Posterior cingulate gyrus (tissue), 11 donors: Measurements from ENCODE around the gene TTC8.

Source experiments
- DNase-seq, 10 donors: peaks; one replicate each; pipeline versions ENCODE4 v3.0.0 to v3.0.0-alpha.2; 2020 to 2021; ENCODE audit warnings: mixed read lengths in 3 of 10
- intact Hi-C: fragments of 100-400 bp; cut with DNase I; formaldehyde crosslinking; loops from one replicate; pipeline ENCODE4 v1.15.1; 2023

TTC8 gene

DNA sequence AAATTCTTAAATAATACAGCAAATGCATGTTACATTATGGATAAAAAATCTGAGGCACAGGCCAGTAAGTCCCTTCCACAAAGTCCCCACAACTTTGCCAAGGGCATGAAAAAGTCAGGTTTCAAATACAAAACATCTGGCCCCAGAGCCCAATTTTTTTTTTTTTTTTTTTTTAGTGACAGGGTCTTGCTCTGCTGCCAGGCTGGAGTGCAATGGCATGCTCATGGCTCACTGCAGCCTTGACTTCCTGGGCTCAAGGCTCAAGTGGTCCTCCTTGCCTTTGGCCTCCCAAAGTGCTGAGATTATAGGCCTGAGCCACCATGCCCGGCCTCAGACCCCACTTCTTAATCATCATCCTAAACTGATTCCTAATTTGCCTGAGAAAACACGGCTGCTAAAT lies 3.1 kb upstream of the TTC8 start:
- intact Hi-C loops = loop anchor here (1.0 kb wide), 1 partner anchor 22 kb away; no protein-coding TSS in a partner anchor

DNA sequence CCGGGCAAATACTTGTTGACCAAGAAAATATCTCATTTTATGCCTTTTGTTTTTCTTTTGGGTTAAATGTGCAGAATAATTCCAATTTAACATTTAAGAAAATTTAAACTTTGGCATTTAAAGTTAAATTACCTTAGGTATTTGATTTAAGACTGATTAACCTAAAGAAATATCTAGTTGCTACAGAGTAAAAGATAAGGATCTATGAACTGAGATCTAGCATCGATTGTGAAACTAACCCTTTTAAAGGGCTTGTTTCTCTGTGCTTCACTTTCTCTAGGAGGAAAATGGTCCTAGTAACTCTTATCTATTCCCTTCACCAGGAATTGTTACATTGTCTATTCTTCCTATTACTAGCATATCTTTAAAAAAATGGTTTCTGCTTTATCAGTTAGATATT lies 2.6 kb upstream of the TTC8 start:
- intact Hi-C loops = loop anchor here (1.0 kb wide), 1 partner anchor 23 kb away; no protein-coding TSS in a partner anchor
- no peak for DNase-seq

More for the DNA sequence above, 3.1 kb upstream of the TTC8 start:
- no peak for DNase-seq

DNA sequence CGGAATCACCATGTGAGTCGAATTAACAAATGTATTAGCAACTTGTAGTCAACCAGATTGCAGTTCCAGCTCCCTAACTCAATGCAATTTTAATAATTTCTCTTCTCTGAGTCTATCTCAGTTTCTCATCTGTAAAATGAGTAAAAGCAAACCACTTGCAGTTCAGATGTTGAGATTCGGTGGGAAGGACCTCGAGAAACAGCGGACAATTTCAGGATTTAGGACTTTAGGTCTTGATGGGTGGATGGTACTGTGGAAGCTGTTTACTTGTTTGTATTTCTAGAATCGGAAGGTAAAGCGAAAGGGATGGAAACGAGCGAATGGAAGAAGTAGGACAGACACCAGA lies 510 bp upstream of the TTC8 start:
- intact Hi-C loops = loop anchor here (2.0 kb wide), 1 partner anchor 31 kb away; the partner anchor contains the start of gene EML5
- DNase-seq = no peak

DNA sequence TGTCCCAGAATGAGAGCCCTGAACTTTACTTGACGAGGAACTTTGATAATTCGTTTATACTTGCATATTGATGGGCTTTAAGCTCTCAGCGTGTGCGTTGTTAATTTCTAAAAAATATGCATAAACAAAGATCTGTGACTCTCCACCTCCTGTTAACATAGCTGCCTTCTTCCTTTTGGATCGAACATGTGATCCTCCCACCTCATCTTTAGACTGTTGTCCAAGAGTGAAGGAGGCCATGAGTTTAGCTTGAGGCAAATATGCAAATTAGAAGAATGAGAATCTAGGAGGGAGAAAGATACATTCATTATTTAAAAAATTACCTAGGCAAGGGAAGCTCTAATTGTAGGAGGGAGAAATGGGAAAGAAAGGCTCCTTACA lies 617 bp downstream of the TTC8 start:
- no peak for DNase-seq
- intact Hi-C loops = loop anchor here (2.0 kb wide), 1 partner anchor 32 kb away; the partner anchor contains the start of gene EML5

DNA sequence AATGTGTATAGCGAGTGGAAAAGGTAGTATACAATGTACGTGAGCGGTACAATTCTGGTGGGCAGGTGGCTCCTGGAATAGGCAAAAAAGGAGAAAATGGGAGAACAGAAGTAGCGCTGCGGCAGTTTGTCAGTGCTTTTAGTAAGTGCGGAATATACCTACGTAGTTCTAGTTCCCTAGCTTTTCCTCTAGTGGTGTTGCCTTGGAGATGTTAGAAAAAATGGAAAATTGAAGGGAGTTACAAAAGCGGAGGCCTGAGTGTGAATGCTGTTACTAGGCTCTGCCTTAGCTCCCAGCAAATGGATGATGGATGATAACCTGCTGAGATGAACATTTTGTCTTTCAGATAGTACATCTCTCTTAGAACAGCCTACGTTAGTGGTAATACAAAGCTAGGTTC lies 1.1 kb downstream of the TTC8 start:
- intact Hi-C loops = loop anchor here (2.0 kb wide), 1 partner anchor 33 kb away; the partner anchor contains the start of gene EML5
- no peak for DNase-seq

DNA sequence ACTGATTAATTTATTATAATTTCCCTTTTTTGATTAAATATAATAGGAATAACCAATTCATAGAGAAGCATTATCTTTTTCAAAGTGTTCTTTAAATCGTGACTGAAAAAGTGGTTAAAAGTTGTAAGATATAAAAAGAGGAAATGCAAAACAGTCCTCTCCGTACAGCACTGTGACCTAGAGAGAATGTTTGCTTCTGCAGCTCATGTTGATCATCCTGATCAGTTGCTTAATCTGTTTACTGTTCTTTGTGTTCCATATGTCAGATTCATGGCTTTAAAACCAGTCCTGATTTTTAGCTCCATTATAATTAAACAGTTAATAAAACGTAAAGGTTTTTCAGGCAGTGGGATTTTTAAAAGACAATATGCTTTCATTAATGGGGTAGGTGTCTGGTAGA lies 4.7 kb downstream of the TTC8 start:
- DNase-seq = no peak

DNA sequence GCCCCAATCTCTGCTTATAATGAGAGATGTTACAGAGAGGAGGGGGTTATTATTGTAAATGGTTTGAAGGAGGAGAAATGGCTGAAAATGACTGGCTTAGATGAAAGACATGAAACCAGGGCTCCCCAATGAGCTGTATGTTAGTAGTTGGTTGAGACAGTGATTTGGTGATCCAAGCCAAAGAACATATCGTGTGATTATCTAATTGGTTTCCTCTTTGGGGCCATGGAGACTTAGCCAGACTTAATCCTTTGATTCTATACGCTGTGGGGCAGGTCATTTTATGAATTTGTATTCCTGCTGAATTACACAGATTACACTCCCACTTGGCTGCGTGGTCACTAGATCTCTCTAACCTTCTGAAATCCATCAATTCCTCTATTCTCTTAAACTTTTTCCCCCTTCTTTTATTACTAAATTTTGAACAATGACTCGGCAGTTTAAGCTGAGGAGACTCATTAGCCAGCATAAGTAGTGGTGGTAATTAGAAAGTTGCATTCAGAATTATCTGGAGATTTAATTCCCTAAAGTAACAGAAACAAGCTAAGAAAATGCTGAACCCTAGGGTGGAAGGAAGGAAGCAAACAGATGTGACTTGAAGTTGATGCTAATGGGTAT lies 5.3 kb downstream of the TTC8 start:
- intact Hi-C loops = no loop called here
- no peak for DNase-seq

More for the DNA sequence above, 4.7 kb downstream of the TTC8 start:
- intact Hi-C loops = no loop called here

DNA sequence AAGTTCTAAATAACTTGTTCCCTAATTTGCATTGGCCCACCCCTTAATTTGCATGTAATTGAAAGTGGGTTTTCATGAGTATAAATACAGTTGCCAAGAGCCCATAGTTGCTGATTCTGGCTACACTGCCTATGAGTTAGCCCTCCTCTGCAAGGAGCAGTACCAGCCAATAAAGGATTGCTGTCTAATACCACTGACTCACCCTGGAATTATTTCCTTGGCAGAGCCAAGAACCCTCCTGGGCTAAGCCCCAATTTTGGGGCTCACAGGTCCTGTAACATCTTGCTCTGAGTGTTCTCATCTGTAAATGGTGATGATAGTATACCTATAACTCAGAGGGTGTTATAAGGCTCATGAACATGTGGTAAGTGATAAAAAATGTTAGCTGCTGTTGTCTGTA lies 6.8 kb downstream of the TTC8 start:
- DNase-seq = no peak
- intact Hi-C loops = no loop called here

DNA sequence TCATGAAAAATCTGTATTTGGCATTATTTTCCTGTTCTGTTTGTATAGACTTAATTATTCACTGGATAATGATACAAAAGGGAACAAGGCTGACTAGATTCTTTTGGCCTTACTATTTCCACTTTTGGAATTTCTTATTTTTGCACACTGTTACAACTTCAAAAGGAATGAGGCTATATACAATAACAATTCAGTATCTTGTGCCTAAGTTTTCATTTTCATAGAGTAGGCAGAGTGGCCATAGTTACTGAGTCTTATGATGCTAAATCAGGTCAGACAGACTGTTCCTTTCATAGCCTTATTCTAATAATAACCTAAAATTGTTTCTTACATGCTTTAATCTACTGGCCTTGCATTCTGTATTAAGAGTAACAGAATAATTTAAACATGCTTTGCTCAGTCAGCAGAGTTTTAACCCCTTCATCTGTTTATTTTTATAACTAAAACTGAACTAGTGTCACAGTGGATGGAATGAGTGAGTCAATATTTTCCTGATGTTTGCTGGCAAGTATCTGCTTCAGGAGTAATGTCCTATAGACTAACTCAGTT lies 10.5 kb downstream of the TTC8 start:
- DNase-seq = no peak
- intact Hi-C loops = no loop called here

DNA sequence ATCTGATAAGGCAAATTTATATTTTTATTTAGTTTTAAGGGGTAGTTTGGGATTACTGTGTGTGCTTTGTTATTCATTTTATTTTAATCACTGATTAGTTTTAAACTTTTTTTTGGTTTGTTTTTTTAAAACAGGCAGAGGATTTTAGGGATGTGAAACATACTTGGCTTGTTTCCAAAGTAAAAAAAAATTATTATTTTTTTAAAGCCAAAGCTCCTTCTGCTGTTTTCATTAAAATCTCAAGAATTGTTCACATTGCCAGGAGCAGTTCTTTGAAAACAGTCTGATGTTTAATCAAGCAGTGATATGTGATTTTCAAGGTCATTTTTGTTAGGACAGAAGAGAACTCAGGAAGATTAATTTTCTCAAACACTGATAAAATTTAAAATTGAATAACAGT lies 11.2 kb downstream of the TTC8 start:
- DNase-seq = no peak
- intact Hi-C loops = no loop called here

DNA sequence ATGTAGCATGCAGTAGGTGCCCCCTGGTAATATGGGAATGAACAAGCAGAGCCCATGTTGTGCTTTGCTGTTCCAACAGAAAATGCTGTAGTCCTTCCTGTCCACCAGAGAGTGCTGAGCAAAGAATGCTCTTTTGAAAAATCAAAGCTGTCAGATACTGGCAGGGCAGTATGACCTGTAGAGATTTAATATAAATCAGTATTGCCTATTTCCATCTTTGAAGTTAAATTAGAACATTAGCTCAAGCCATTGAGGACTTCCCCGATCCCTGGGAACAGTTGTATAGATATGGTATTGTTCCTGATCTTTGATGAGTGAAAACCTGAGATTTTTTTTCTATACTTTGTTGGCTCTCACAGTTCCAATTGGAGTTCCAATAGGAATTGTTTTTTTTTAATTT lies 13.0 kb downstream of the TTC8 start:
- DNase-seq = no peak

DNA sequence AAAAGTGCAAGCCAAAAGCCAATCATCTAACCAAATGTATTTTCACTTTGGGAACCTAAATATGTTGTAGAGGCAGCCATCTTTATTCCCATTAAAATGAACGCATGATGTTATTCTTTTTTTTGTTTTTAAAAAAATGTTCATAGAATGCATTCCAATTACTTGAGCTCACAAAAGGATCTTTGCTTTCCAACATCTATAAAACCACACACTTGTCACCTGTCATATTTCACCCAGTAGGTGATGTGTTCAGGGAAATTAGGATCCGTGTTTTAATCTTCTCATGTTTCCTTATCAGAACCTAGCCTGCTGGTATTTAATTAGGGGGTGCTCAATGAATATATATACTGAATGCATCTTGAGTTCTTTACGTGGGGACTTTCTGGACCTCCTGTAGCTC lies 13.6 kb downstream of the TTC8 start:
- intact Hi-C loops = no loop called here
- DNase-seq = no peak

More for the DNA sequence above, 13.0 kb downstream of the TTC8 start:
- intact Hi-C loops = no loop called here

DNA sequence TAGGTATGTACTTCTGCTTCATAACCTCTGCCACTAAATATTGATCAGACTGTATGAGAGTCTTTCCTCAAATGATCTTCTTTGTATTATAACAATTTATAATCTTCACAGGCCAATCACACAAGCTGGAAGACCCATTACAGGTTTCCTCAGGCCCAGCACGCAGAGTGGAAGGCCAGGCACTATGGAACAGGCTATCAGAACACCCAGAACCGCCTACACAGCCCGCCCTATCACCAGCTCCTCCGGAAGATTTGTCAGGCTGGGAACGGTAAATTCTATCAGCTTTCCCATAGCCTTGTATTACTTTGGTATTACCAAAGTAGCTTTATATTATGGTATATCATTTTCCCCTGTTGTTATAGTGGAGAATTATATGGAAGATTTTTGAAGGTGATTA lies 16.5 kb downstream of the TTC8 start:
- intact Hi-C loops = no loop called here

DNA sequence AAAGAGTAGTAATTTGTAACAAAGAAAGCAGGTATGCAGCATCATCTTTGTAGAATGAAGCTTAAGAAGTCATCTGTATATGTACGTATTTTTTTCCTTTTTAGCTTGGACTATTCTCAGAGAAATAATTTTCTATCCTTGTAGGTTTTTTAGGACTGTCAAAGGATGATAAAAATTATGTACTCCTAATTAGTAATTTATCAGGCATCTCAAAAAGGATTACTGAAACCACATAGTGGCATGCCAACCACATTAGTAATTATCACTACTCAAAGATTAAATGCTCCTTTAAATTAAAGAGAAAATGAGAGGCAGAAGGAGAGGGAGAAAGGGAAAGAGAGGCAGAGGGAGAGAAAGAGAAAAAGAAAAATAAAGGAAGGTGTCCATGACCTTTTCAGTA lies 17.3 kb downstream of the TTC8 start:
- intact Hi-C loops = no loop called here
- no peak for DNase-seq

More for the DNA sequence above, 16.5 kb downstream of the TTC8 start:
- no peak for DNase-seq

DNA sequence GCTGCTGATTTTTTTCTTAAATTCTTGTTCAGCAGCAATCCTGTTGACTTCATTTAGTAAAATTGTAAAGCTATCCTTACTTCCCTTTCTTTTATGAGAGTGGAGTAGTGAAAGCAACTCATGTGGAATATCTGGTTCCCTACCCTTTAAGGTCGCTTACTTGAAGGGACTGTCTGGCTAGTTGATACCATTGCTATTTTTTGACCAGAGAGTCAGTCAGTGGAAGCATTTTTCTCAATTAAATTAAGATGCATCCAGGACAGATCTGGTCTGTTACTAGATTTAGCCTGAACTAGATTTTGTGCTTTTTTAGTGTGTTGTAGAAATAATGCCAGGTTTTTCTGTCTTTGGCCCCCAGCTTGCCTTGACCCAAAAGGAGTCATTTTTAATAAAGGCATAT lies 18.0 kb downstream of the TTC8 start:
- intact Hi-C loops = no loop called here
- DNase-seq = no peak

DNA sequence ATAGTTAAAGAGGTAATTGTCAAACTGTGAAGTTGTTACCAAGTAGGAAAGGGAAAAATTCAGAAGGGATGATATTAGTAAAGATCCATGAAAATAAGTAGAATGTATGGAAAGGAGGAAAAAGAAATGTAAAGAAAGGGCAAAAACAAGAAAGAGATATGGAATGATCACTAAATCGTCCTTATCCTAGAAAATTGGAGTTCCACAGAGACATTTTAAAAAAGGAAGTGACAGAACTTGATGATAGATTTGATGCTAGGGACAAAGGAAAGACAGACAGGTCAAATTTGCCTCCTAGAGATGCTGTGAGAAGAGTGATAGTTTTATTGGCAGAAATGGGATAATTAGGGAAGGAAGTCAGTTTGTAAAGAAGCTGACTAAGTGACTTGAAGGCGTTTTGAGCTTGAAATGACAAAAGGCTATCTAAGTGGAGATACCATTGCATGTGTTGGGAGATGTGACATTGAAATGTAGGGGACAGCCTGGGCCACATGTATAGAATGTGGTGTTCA lies 20.6 kb downstream of the TTC8 start:
- no peak for DNase-seq
- intact Hi-C loops = no loop called here

DNA sequence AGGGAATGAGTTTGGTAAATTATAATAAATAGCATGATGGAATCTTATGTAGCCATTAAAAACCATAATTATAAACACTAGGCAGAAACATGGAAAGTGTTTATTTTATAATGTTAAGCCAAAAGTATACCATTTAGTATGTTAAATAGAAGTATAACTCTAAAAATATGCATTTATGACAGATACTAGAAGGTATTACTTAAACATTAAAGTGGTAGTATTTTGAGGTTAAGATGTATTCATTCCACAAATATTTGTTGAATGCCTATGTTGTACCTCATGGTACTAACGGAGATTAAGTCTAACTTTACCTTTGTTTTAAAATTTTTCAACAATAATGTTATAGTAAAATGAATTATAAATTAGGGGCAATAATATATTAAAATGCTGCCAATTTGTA lies 24.1 kb downstream of the TTC8 start:
- no peak for DNase-seq
- intact Hi-C loops = no loop called here

DNA sequence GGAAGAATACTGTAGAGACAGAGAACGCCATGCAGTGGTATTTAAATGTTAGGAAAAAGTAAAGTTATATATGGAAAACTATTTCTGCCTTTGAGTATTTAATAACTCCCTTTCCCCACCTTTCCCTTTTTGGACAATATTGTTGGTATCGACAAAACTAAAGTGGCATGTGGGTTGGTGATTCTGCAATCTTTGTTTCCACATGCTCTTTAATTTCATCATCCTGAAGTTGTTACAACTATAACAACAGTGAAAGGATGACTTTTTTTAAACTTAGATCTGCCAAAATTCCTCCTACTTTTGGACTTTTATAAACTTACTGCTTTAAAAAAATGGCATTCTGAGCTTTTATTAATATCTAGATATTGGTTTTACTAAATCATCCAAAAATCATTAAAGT lies 25.3 kb downstream of the TTC8 start:
- intact Hi-C loops = no loop called here
- no peak for DNase-seq

DNA sequence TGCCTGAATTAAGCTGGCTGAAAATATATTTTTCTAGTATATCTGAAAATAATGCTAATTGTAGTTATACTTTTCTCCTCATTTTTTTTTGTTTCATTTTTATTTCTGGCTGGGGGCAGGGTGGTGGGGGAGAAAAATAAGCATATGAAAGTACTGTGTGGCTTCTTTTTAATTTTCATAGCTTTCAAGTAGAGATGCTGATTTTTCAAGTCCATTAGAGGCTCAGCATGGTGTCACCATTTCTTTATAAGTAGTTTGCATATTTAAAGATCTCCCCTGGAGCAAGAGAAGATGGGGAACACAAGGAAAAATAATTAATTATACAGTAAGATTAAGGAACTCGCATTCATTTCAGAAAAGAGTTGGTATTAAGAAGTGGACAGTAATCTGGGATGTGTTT lies 27.1 kb downstream of the TTC8 start:
- intact Hi-C loops = no loop called here
- no peak for DNase-seq

DNA sequence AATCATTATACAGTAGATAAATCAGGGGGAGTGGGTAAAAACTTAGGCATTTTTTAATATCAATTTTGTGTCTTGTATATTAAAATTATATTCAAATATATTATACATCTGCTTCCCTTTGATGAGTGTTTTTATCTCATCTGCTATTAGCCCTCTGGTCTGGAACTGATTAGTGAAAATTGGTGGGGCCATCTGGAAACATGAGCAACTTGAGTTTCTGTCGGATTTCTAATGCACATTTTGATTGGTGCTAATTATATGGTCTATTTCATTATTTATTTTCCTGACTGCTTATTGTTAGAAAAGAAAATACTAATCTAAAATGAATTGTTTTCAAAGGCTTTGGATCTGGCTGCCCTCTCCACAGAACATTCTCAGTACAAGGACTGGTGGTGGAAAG lies 28.2 kb downstream of the TTC8 start:
- intact Hi-C loops = no loop called here

DNA sequence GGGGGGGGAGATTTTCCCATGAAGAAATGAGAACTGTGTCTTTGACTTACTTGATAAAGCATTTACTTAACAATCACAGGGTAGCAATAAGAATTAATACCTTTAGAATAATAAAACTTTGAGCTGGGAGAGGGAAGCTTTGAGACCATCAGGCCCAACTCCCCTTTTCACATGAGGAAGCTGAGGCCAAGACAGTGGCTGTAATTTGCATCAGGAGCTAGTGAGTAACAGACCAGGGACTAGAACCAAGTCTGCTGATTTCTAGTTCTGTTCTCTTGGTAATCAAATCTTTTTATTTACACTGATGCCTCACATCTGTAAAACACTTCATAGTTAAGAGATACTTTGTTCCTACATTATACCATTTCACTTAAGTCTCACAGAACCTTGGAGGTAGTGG lies 28.7 kb downstream of the TTC8 start:
- intact Hi-C loops = no loop called here
- DNase-seq = no peak

More for the DNA sequence above, 28.2 kb downstream of the TTC8 start:
- DNase-seq = no peak

DNA sequence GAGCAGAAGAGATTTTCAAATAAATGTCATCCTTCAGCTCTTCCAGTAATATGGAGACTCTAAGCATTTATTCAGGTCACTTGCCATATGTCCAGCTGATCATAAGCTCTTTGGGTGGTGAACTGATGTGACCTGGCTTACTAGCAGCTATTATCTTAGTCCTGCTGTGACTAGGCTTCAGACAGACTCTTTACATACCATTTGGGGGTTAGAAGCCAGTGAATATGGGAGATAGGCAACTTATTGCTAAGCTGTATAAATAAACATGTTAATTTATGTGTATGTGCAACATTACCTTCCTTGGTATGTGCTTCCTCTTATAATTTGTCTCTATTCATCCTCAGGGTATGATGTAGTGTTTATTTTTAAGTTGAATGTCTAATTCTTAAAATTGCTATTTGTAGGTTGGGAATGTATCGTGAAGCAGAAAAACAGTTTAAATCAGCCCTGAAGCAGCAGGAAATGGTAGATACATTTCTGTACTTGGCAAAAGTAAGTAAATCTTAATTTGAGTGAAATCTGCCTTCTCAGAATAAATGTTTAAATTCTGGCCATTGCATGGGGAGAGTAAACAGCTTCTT lies 32.4 kb downstream of the TTC8 start:
- no peak for DNase-seq
- intact Hi-C loops = no loop called here
